ENCODE data around the gene BUB3.

The BUB3 gene

DNA sequence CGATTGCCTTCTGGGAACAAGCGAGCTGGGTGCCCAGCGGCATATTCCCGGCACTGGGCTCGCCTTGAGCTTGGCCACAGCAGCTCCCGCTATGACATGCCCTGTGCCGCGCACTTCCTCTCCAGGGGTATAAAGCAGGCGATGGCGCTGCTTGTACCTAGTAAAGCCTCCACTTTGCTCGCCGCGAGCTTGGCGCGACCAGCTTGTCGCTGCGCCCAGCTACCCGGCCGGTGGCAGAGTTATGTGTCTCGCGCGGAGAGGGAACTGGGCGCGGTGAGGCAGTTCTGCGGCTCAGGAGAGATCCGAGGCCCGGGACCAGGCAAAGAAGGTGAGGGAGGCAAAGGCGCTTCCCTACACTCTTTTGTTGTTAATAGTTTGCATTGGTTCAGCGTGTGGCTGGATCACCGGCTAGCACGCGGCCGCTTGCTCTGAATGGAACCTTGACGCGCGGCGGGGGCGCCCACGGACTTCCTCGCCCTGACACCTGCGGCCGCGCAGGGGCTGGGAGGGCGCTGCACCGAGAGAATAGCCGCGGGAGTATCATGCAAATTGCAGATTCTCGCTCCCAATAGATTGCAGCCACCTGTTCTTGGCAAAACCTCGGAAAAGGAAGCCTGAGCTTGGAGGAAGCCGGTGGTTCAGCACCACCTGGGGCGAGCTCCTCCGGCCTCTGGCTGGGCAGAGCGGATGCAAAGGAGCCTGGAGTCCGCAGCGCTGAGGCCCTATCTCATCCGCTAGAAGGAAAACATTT, 3.0 kb upstream of the BUB3 start:
- Histone ChIP-seq H3K4me1 (ENCODE audit: insufficient read depth, low read length, poor library complexity, severe bottlenecking) (peaks cover 19% of the 10 kb centered on the region), H3K4me3 (ENCODE audit: low read length, poor library complexity, severe bottlenecking) (no peak overlapping the region), H3K9me2 (replicated peaks; ENCODE audit: low read depth, low read length) (no peaks in the 10 kb centered on the region), H3K36me3 (ENCODE audit: insufficient read depth, low read length) (peaks cover 10% of the 10 kb centered on the region; the same call in 1 of the 2 replicates), H4K20me1 (ENCODE audit: insufficient read depth, low read length, poor library complexity, severe bottlenecking) (peaks cover 18% of the 10 kb centered on the region), H3K9ac (ENCODE audit: low read depth, low read length, poor library complexity, severe bottlenecking) (no peak overlapping the region), H2AFZ (ENCODE audit: low read length) (no peak overlapping the region), H3K79me2 (ENCODE audit: insufficient read depth, low read length) (peaks cover 19% of the 10 kb centered on the region), H3K27me3 (ENCODE audit: insufficient read depth, low read length, poor library complexity, severe bottlenecking) (no peaks in the 10 kb centered on the region), H3K9me3 (ENCODE audit: insufficient read depth, low read depth, low read length) (no peaks in the 10 kb centered on the region), H3K4me2 (ENCODE audit: low read depth, low read length, poor library complexity, severe bottlenecking) (no peak overlapping the region), H3F3A (ENCODE audit: low read depth) (no peaks in the 10 kb centered on the region)
- TF ChIP-seq EZH2phosphoT487 (IDR thresholded peaks at IDR 0.05; ENCODE audit: borderline replicate concordance), result no peak
- TF ChIP-seq, protein P1, sequence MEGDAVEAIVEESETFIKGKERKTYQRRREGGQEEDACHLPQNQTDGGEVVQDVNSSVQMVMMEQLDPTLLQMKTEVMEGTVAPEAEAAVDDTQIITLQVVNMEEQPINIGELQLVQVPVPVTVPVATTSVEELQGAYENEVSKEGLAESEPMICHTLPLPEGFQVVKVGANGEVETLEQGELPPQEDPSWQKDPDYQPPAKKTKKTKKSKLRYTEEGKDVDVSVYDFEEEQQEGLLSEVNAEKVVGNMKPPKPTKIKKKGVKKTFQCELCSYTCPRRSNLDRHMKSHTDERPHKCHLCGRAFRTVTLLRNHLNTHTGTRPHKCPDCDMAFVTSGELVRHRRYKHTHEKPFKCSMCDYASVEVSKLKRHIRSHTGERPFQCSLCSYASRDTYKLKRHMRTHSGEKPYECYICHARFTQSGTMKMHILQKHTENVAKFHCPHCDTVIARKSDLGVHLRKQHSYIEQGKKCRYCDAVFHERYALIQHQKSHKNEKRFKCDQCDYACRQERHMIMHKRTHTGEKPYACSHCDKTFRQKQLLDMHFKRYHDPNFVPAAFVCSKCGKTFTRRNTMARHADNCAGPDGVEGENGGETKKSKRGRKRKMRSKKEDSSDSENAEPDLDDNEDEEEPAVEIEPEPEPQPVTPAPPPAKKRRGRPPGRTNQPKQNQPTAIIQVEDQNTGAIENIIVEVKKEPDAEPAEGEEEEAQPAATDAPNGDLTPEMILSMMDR (conservative IDR thresholded peaks at IDR 0.05; ENCODE audit: low read length), result no peak

DNA sequence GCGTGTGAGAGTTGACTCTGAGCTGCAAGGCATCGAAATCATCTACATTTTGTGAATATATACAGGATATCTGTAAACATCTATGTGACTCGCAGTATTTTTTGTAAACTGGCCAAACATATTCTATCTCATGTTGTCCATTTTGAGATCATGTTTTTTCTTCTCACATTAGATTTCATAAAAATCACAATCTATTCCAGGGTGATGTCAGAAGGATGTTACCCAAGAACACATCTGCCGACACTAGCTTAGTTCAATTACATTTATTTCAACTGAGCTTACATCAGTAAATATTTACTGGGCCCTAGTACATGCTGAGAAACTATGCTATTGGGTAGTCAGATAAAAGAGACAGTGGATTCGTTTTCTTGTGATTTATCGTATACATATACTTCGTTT, 2.5 kb upstream of the BUB3 start:
- TF ChIP-seq EZH2phosphoT487 (IDR thresholded peaks at IDR 0.05; ENCODE audit: borderline replicate concordance), result no peak
- Histone ChIP-seq H3K4me2 (ENCODE audit: low read depth, low read length, poor library complexity, severe bottlenecking) (no peak overlapping the region), H3K9ac (ENCODE audit: low read depth, low read length, poor library complexity, severe bottlenecking) (no peak overlapping the region), H3K9me2 (replicated peaks; ENCODE audit: low read depth, low read length) (no peaks in the 10 kb centered on the region), H3F3A (ENCODE audit: low read depth) (no peaks in the 10 kb centered on the region), H3K27me3 (ENCODE audit: insufficient read depth, low read length, poor library complexity, severe bottlenecking) (no peaks in the 10 kb centered on the region), H2AFZ (ENCODE audit: low read length) (no peak overlapping the region), H4K20me1 (ENCODE audit: insufficient read depth, low read length, poor library complexity, severe bottlenecking) (peaks cover 24% of the 10 kb centered on the region), H3K4me3 (ENCODE audit: low read length, poor library complexity, severe bottlenecking) (no peak overlapping the region), H3K9me3 (ENCODE audit: insufficient read depth, low read depth, low read length) (no peaks in the 10 kb centered on the region), H3K4me1 (ENCODE audit: insufficient read depth, low read length, poor library complexity, severe bottlenecking) (peaks cover 25% of the 10 kb centered on the region), H3K36me3 (ENCODE audit: insufficient read depth, low read length) (peaks cover 16% of the 10 kb centered on the region; the same call in 1 of the 2 replicates), H3K79me2 (ENCODE audit: insufficient read depth, low read length) (peaks cover 24% of the 10 kb centered on the region)

GRCh38 chr10:123153486-123154091, 613 bp upstream of the BUB3 start:
- Histone ChIP-seq H3K4me2 (ENCODE audit: low read depth, low read length, poor library complexity, severe bottlenecking) (peak overlapping the region; percentile 31), H3K27me3 (ENCODE audit: insufficient read depth, low read length, poor library complexity, severe bottlenecking) (no peaks in the 10 kb centered on the region), H2AFZ (ENCODE audit: low read length) (peak overlapping the region; percentile 97)

More at GRCh38 chr10:123153486-123154091, 613 bp upstream of the BUB3 start:
- Histone ChIP-seq H3K9me3 (ENCODE audit: insufficient read depth, low read depth, low read length) (no peaks in the 10 kb centered on the region), H3K79me2 (ENCODE audit: insufficient read depth, low read length) (peaks cover 43% of the 10 kb centered on the region), H3K4me3 (ENCODE audit: low read length, poor library complexity, severe bottlenecking) (peak overlapping the region; percentile 6), H4K20me1 (ENCODE audit: insufficient read depth, low read length, poor library complexity, severe bottlenecking) (peaks cover 42% of the 10 kb centered on the region), H3K9ac (ENCODE audit: low read depth, low read length, poor library complexity, severe bottlenecking) (peak overlapping the region; percentile 34), H3K36me3 (ENCODE audit: insufficient read depth, low read length) (peaks cover 34% of the 10 kb centered on the region; the same call in 1 of the 2 replicates), H3F3A (ENCODE audit: low read depth) (no peaks in the 10 kb centered on the region), H3K4me1 (ENCODE audit: insufficient read depth, low read length, poor library complexity, severe bottlenecking) (peaks cover 43% of the 10 kb centered on the region), H3K9me2 (replicated peaks; ENCODE audit: low read depth, low read length) (no peaks in the 10 kb centered on the region)
- TF ChIP-seq, protein P1 (conservative IDR thresholded peaks at IDR 0.05; ENCODE audit: low read length), result no peak
- TF ChIP-seq EZH2phosphoT487 (IDR thresholded peaks at IDR 0.05; ENCODE audit: borderline replicate concordance), result no peak
